Ishikawa (cell line): ENCODE measurements around the gene TPO.

Source experiments
- CEBPB ChIP-seq: IDR thresholded peaks from 2 replicates; pipeline ENCODE4 v1.6.1; 2012
- CREB1 ChIP-seq: IDR thresholded peaks from 2 replicates; pipeline ENCODE4 v1.6.1; 2012; ENCODE audit warnings: low read depth
- EGR1 ChIP-seq: IDR thresholded peaks from 2 replicates; pipeline ENCODE4 v1.6.1; 2012
- EP300 ChIP-seq: IDR thresholded peaks from 2 replicates; pipeline ENCODE4 v1.6.1; 2012; ENCODE audit warnings: borderline replicate concordance
- FOXM1 ChIP-seq: IDR thresholded peaks from 2 replicates; pipeline ENCODE4 v1.6.1; 2012; ENCODE audit warnings: low read depth, borderline replicate concordance
- NFIC ChIP-seq: IDR thresholded peaks from 2 replicates; pipeline ENCODE4 v1.6.1; 2012
- RAD21 ChIP-seq: IDR thresholded peaks from 2 replicates; pipeline ENCODE4 v1.6.1; 2012; ENCODE audit warnings: low read depth
- TAF1 ChIP-seq: IDR thresholded peaks from 2 replicates; pipeline ENCODE4 v1.6.1; 2012; ENCODE audit warnings: low read depth, mild to moderate bottlenecking
- TCF12 ChIP-seq: IDR thresholded peaks from 2 replicates; pipeline ENCODE4 v1.6.1; 2012; ENCODE audit warnings: low read depth
- TEAD4 ChIP-seq: IDR thresholded peaks from 2 replicates; pipeline ENCODE4 v1.6.1; 2012
- YY1 ChIP-seq: IDR thresholded peaks from 2 replicates; pipeline ENCODE4 v1.6.1; 2012; ENCODE audit warnings: low read depth
- TF ChIP-seq, protein P1 (sequence below): IDR thresholded peaks from 2 replicates; pipeline ENCODE4 v1.6.1; 2012
- TF ChIP-seq, protein P2 (sequence below): IDR thresholded peaks from 2 replicates; pipeline ENCODE4 v1.6.1; 2012
- TF ChIP-seq, protein P3 (sequence below): IDR thresholded peaks from 2 replicates; pipeline ENCODE4 v1.6.1; 2012; ENCODE audit warnings: low read depth, mild to moderate bottlenecking

DNA sequence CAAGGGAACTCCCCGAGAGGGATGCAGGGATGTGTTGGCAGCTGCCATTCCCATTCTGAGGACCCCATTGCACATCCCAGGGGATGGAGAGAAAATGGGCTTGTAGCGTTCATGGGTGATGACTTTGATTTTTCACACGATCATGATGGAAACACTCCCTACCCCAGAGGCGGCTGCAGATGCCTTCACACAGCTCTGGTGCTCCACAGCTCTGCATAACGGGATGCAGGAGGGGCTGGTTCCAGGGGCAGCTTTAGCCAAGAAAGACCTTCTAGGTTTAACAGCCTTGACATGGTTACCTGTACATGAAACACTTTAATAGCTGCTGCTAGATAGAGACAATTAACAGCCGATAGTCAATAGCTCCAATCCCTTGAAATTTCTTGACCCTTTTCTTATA is 88.7 kb downstream of the TPO start:
- no peak for TF ChIP-seq EP300
- TF ChIP-seq TAF1 = no peak
- TF ChIP-seq, protein P1, sequence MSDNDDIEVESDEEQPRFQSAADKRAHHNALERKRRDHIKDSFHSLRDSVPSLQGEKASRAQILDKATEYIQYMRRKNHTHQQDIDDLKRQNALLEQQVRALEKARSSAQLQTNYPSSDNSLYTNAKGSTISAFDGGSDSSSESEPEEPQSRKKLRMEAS = no peak
- TF ChIP-seq EGR1 = no peak
- no peak for TF ChIP-seq RAD21
- no peak for TF ChIP-seq CEBPB
- TF ChIP-seq, protein P2, sequence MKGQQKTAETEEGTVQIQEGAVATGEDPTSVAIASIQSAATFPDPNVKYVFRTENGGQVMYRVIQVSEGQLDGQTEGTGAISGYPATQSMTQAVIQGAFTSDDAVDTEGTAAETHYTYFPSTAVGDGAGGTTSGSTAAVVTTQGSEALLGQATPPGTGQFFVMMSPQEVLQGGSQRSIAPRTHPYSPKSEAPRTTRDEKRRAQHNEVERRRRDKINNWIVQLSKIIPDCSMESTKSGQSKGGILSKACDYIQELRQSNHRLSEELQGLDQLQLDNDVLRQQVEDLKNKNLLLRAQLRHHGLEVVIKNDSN = no peak
- TF ChIP-seq YY1 = no peak
- TF ChIP-seq, protein P3, sequence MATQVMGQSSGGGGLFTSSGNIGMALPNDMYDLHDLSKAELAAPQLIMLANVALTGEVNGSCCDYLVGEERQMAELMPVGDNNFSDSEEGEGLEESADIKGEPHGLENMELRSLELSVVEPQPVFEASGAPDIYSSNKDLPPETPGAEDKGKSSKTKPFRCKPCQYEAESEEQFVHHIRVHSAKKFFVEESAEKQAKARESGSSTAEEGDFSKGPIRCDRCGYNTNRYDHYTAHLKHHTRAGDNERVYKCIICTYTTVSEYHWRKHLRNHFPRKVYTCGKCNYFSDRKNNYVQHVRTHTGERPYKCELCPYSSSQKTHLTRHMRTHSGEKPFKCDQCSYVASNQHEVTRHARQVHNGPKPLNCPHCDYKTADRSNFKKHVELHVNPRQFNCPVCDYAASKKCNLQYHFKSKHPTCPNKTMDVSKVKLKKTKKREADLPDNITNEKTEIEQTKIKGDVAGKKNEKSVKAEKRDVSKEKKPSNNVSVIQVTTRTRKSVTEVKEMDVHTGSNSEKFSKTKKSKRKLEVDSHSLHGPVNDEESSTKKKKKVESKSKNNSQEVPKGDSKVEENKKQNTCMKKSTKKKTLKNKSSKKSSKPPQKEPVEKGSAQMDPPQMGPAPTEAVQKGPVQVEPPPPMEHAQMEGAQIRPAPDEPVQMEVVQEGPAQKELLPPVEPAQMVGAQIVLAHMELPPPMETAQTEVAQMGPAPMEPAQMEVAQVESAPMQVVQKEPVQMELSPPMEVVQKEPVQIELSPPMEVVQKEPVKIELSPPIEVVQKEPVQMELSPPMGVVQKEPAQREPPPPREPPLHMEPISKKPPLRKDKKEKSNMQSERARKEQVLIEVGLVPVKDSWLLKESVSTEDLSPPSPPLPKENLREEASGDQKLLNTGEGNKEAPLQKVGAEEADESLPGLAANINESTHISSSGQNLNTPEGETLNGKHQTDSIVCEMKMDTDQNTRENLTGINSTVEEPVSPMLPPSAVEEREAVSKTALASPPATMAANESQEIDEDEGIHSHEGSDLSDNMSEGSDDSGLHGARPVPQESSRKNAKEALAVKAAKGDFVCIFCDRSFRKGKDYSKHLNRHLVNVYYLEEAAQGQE = no peak
- no peak for TF ChIP-seq TCF12
- no peak for TF ChIP-seq CREB1
- no peak for TF ChIP-seq TEAD4
- TF ChIP-seq NFIC = no peak
- no peak for TF ChIP-seq FOXM1
